ENCODE results near the gene PTPN22.

PTPN22 gene

DNA sequence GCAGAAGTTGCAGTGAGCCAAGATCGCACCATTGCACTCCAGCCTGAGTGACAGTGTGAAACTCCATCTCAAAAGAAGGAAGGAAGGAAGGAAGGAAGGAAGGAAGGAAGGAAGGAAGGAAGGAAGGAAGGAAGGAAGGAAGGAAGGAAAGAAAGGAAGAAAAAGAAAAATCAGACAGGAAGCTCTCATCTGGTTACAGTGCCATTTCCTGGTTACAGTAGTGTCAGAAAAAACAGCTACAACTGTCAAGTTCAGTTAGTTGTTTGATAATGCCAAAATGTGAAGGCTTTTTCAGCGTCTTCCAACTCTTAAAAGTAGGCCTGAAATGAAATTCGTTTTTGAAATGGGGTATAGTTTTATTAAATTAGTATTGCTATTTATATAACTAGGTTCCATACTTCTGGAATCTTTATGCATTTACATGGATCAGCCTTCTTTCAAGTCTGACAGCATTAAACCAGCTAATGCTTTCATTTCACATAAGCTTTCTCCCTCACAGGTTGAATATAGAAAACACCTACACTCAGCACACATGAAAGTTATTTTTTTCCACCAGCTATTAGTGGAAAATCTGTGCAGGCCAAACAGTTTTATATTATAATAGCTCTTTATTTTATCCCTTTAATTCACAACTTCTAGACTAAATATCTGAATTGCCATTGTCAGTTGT, 21.2 kb downstream of the PTPN22 start:
- TF ChIP-seq, protein P1, sequence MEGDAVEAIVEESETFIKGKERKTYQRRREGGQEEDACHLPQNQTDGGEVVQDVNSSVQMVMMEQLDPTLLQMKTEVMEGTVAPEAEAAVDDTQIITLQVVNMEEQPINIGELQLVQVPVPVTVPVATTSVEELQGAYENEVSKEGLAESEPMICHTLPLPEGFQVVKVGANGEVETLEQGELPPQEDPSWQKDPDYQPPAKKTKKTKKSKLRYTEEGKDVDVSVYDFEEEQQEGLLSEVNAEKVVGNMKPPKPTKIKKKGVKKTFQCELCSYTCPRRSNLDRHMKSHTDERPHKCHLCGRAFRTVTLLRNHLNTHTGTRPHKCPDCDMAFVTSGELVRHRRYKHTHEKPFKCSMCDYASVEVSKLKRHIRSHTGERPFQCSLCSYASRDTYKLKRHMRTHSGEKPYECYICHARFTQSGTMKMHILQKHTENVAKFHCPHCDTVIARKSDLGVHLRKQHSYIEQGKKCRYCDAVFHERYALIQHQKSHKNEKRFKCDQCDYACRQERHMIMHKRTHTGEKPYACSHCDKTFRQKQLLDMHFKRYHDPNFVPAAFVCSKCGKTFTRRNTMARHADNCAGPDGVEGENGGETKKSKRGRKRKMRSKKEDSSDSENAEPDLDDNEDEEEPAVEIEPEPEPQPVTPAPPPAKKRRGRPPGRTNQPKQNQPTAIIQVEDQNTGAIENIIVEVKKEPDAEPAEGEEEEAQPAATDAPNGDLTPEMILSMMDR (IDR thresholded peaks at IDR 0.05; ENCODE audit: low read depth, low read length), result no peak
- H3K4me3 ChIP-seq (ENCODE audit: low read depth, low read length), result no peak overlapping the region

GRCh38 chr1:113849072-113849471, 22.4 kb downstream of the PTPN22 start:
- TF ChIP-seq, protein P1 (IDR thresholded peaks at IDR 0.05; ENCODE audit: low read depth, low read length), result no peak
- H3K4me3 ChIP-seq (ENCODE audit: low read depth, low read length), result no peak overlapping the region

GRCh38 chr1:113846391-113847035, 25.0 kb downstream of the PTPN22 start:
- TF ChIP-seq, protein P1 (IDR thresholded peaks at IDR 0.05; ENCODE audit: low read depth, low read length), result no peak
- no peak overlapping the region for H3K4me3 ChIP-seq (ENCODE audit: low read depth, low read length)

DNA sequence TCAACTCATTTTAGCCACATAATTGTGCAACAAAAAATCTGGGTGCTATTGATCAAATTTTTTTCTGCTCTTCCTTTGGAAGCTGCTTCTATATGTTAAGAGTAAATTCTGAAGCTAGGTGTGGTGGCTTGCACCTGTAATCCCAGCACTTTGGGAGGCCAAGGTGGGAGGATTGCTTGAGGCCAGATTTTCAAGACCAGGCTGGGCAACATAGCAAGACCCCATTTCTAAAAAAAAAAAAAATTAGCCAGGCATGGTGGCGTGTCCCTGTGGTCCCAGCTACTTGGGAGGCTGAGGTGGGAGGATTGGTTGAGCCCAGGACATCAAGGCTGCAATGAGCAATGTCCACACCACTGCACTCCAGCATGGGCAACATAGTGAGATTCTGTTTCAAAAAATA, 35.0 kb downstream of the PTPN22 start:
- no peak overlapping the region for H3K4me3 ChIP-seq (ENCODE audit: low read depth, low read length)

DNA sequence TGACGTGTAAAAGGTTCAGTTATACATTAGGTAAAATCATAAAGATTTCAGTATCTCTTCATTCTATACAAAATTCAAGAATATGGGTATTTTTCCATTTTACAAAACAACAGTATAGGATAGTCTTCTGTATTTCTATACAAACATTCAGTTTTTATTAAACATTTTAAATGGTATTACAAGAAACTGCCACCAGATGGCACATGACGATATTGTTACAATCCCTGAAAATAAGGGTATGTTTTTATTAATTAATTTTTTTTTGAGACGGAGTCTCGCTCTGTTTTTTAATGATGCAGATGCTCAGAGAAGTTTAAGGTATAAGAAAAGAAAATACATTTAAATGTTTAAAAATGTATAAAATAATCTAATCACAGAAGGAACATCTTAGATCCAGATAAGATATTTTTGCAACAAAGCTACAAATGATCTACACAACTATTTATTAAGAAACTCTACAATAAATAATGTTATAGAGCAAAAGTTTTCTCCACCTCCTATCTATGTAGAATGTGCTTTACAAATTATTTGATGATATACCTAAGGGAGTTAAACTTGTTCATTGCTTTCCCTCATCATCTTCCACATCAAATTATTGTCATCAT, 35.7 kb downstream of the PTPN22 start:
- TF ChIP-seq, protein P1 (IDR thresholded peaks at IDR 0.05; ENCODE audit: low read depth, low read length), result no peak
- H3K4me3 ChIP-seq (ENCODE audit: low read depth, low read length), result no peak overlapping the region

More for the DNA sequence above, 35.0 kb downstream of the PTPN22 start:
- TF ChIP-seq, protein P1 (IDR thresholded peaks at IDR 0.05; ENCODE audit: low read depth, low read length), result no peak

- TF ChIP-seq, protein P1 (IDR thresholded peaks at IDR 0.05; ENCODE audit: low read depth, low read length), result no peak
- no peak overlapping the region for H3K4me3 ChIP-seq (ENCODE audit: low read depth, low read length)
These were observed 36.8 kb downstream of the PTPN22 start for GRCh38 chr1:113834716-113835115.

GRCh38 chr1:113830039-113830438, 41.5 kb downstream of the PTPN22 start:
- H3K4me3 ChIP-seq (ENCODE audit: low read depth, low read length), result no peak overlapping the region
- TF ChIP-seq, protein P1 (IDR thresholded peaks at IDR 0.05; ENCODE audit: low read depth, low read length), result no peak

Measured in WI38 (cell line).